ENCODE data around the gene CEP89. TPM values are rescaled to one million over a fixed set of nuclear protein-coding genes. Genes with fewer than 3 reads are reported as not detected.

Gene CEP89
- total and polyA plus RNA-seq, 3 experiments from 2014 or later, result 13.8 to 19.7 (median 19.2) TPM

DNA sequence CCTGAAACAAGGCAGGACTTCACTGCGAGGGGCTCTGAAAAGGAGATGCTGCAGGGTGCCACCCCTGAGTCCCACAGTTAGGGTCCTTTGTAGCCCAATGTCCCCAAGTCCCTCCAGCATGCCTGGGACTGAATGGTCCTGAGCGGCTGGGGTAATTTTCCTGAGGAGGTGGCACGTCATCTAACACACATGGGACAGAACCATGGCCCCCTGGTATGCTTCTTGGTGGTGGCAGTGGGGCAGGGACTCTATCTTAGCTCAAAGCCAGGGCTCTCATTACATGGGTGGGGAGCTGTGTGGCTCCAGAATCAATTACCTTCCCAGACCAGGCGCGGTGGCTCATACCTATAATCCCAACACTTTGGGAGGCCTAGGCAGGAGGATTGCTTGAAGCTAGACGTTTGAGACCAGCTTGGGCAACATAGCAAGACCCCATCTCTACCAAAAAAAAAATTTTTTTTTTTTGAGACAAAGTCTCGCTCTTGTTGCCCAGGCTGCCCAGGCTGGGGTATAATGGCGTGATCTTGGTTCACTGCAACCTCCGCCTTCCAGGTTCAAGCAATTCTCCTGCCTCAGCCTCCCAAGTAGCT is 94.3 kb downstream of the CEP89 start:
- no peaks in the 10 kb centered on the region for H3K27me3 ChIP-seq (ENCODE audit: insufficient read depth, low read length, poor library complexity, severe bottlenecking)
- ChIA-PET POLR2A (no interaction called here), CTCF (no interaction called here)
- H3K9me3 Mint-ChIP-seq, result no peaks in the 10 kb centered on the region
- H3K36me3 Mint-ChIP-seq, result peaks cover 4 to 21% (median 6%) of the 10 kb centered on the region in 3 donors
- no peak overlapping the region for H3K27ac ChIP-seq (ENCODE audit: low read depth, low read length)
- no peak overlapping the region for H3K4me3 Mint-ChIP-seq
- no peak for DNase-seq
- no peak overlapping the region for H3K27ac Mint-ChIP-seq
- no peaks in the 10 kb centered on the region for H3K4me1 ChIP-seq (ENCODE audit: insufficient read depth, low read length)
- no peak overlapping the region for H3K4me3 ChIP-seq (ENCODE audit: low read length)
- H3K9me3 ChIP-seq (ENCODE audit: low read length), result no peaks in the 10 kb centered on the region
- no peaks in the 10 kb centered on the region for H3K4me1 Mint-ChIP-seq
- H3K36me3 ChIP-seq (ENCODE audit: insufficient read depth, low read length), result no peaks in the 10 kb centered on the region
- H3K27me3 Mint-ChIP-seq, result peaks cover 0 to 4% of the 10 kb centered on the region in 2 donors

DNA sequence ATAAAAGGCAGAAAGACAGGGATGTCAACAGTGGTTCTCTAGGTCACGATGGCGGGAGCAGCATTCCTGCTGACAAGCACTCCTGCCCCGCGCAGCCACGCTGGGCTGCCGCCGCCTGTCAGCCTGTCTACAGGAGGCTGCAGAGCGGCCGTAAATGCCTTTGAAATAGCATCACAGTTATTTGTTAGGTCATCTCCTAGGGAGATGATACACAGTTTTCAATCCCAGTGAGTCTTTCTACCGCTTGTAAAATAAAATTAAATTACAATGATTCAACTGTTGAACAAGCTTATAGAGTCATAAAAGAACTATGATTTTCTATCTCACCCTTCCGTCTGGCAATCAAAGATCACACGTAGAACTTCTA is 94.9 kb downstream of the CEP89 start:
- ChIA-PET CTCF (no interaction called here), POLR2A (no interaction called here)
- no peaks in the 10 kb centered on the region for H3K9me3 ChIP-seq (ENCODE audit: low read length)
- peaks cover 0 to 4% of the 10 kb centered on the region in 2 donors for H3K27me3 Mint-ChIP-seq
- DNase-seq, result no peak
- H3K4me1 ChIP-seq (ENCODE audit: insufficient read depth, low read length), result no peaks in the 10 kb centered on the region
- H3K4me1 Mint-ChIP-seq, result no peaks in the 10 kb centered on the region
- H3K4me3 ChIP-seq (ENCODE audit: low read length), result no peak overlapping the region
- H3K36me3 ChIP-seq (ENCODE audit: insufficient read depth, low read length), result no peaks in the 10 kb centered on the region
- no peak overlapping the region for H3K4me3 Mint-ChIP-seq
- no peaks in the 10 kb centered on the region for H3K9me3 Mint-ChIP-seq
- no peaks in the 10 kb centered on the region for H3K27me3 ChIP-seq (ENCODE audit: insufficient read depth, low read length, poor library complexity, severe bottlenecking)
- H3K27ac Mint-ChIP-seq, result no peak overlapping the region
- no peak overlapping the region for H3K27ac ChIP-seq (ENCODE audit: low read depth, low read length)
- H3K36me3 Mint-ChIP-seq, result peaks cover 4 to 21% (median 6%) of the 10 kb centered on the region in 3 donors

DNA sequence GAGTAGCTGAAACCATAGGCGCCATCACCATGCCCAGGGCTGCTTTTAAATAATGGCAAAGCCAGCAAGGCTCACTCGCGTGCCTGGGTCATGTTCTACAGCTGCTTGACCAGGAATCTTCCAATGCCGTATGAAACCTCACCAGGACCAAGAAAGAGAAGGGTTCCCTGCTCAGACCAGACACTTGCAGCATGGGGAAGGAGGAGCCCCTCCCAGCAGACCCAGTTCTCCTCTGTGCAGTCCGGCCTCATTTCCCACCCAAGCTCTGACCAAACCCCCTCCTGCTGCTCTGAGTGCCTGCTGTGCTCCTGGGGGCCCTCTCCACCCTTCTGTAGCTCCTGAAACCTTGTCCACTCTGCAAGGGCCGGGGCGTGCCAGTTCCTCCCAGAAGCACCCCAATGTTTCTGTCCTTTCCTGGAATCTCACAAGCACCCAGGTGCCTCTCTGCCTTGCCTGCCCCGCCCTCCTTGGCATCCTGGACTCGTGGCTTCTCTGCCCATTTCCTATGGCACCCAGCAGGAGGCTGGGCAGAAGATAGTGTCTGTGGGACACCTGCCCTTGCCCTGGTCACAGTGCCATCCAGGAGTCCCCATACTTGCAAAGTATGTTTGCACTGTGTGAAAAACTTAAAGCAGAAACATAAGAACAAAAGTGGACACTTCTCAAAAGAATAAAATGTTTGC is 95.4 kb downstream of the CEP89 start:
- Mint-ChIP-seq H3K9me3 (no peaks in the 10 kb centered on the region), H3K27me3 (peaks cover 0 to 4% of the 10 kb centered on the region in 2 donors)
- POLR2A ChIA-PET, result no interaction called here

DNA sequence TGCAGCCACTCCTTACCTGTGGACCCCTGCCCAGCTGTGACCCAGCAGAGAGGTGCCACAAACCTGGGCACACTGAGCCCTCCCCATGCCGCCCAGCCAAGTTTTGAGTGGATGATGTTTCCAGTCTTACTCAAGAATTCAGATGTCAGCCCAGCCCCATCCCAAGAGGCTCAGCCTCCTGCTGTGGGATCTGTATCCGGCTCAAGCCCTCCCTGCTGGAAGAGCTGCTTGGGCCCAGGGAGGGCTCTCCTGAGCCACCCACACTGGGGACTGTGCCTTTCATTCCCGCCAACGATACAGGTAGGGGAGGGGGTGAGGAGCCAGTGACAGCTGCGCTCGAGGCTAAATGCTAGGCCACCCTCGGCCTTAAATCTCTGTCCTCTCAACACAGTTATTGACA is 96.3 kb downstream of the CEP89 start:
- Histone ChIP-seq H3K9me3 (ENCODE audit: low read length) (no peaks in the 10 kb centered on the region), H3K4me3 (ENCODE audit: low read length) (no peak overlapping the region), H3K36me3 (ENCODE audit: insufficient read depth, low read length) (no peaks in the 10 kb centered on the region), H3K27ac (ENCODE audit: low read depth, low read length) (no peak overlapping the region), H3K27me3 (ENCODE audit: insufficient read depth, low read length, poor library complexity, severe bottlenecking) (no peaks in the 10 kb centered on the region), H3K4me1 (ENCODE audit: insufficient read depth, low read length) (no peaks in the 10 kb centered on the region)
- no peaks in the 10 kb centered on the region for H3K9me3 Mint-ChIP-seq
- H3K27ac Mint-ChIP-seq, result peak overlapping the region in 1 of 8 donors; percentile 68
- H3K4me1 Mint-ChIP-seq, result no peaks in the 10 kb centered on the region
- no peak for DNase-seq
- peaks cover 1 to 17% (median 6%) of the 10 kb centered on the region in 3 donors for H3K36me3 Mint-ChIP-seq
- ChIA-PET POLR2A (no interaction called here), CTCF (no interaction called here)
- H3K4me3 Mint-ChIP-seq, result no peak overlapping the region
- peaks cover 0 to 5% of the 10 kb centered on the region in 2 donors for H3K27me3 Mint-ChIP-seq

More for the DNA sequence above, 95.4 kb downstream of the CEP89 start:
- no peaks in the 10 kb centered on the region for H3K9me3 ChIP-seq (ENCODE audit: low read length)
- no peaks in the 10 kb centered on the region for H3K27me3 ChIP-seq (ENCODE audit: insufficient read depth, low read length, poor library complexity, severe bottlenecking)
- H3K36me3 Mint-ChIP-seq, result peaks cover 2 to 19% (median 6%) of the 10 kb centered on the region in 3 donors
- no peak overlapping the region for H3K27ac ChIP-seq (ENCODE audit: low read depth, low read length)
- no peaks in the 10 kb centered on the region for H3K36me3 ChIP-seq (ENCODE audit: insufficient read depth, low read length)
- no peak overlapping the region for H3K4me3 ChIP-seq (ENCODE audit: low read length)
- CTCF ChIA-PET, result no interaction called here
- H3K27ac Mint-ChIP-seq, result peak overlapping the region in 3 of 8 donors; percentile 42 to 55 (median 51)
- no peak for DNase-seq
- no peak overlapping the region for H3K4me3 Mint-ChIP-seq
- no peaks in the 10 kb centered on the region for H3K4me1 ChIP-seq (ENCODE audit: insufficient read depth, low read length)
- no peaks in the 10 kb centered on the region for H3K4me1 Mint-ChIP-seq

DNA sequence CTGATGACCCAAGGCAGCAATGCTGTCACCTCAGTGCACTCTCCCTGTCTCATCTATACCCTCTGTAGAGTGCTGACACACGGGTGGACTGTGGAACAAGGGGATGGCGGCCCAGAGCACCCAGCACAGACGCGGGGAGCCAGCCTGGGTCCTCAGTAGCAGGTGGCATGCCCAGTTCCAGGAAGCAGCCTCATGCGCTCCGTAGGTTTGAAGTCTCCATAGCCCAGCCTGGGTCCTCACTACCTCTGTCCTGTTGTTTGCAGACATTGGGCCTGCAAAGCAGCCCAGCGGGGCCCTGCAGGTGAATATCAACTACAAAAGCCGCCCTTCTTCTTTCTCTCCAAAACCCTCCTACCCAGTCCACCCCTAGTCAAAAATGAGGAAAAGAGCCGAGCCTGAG is 97.2 kb downstream of the CEP89 start:
- H3K36me3 ChIP-seq (ENCODE audit: insufficient read depth, low read length), result no peaks in the 10 kb centered on the region
- no peaks in the 10 kb centered on the region for H3K9me3 ChIP-seq (ENCODE audit: low read length)
- DNase-seq, result no peak
- ChIA-PET CTCF (no interaction called here), POLR2A (no interaction called here)
- H3K27me3 ChIP-seq (ENCODE audit: insufficient read depth, low read length, poor library complexity, severe bottlenecking), result no peaks in the 10 kb centered on the region
- peak overlapping the region in 1 of 8 donors; percentile 7 for H3K27ac Mint-ChIP-seq
- no peak overlapping the region for H3K4me3 ChIP-seq (ENCODE audit: low read length)
- peaks cover 1 to 15% (median 4%) of the 10 kb centered on the region in 3 donors for H3K36me3 Mint-ChIP-seq
- no peaks in the 10 kb centered on the region for H3K4me1 ChIP-seq (ENCODE audit: insufficient read depth, low read length)
- no peaks in the 10 kb centered on the region for H3K4me1 Mint-ChIP-seq
- H3K27me3 Mint-ChIP-seq, result peaks cover 0 to 5% of the 10 kb centered on the region in 2 donors
- no peak overlapping the region for H3K27ac ChIP-seq (ENCODE audit: low read depth, low read length)
- H3K9me3 Mint-ChIP-seq, result no peaks in the 10 kb centered on the region
- no peak overlapping the region for H3K4me3 Mint-ChIP-seq

DNA sequence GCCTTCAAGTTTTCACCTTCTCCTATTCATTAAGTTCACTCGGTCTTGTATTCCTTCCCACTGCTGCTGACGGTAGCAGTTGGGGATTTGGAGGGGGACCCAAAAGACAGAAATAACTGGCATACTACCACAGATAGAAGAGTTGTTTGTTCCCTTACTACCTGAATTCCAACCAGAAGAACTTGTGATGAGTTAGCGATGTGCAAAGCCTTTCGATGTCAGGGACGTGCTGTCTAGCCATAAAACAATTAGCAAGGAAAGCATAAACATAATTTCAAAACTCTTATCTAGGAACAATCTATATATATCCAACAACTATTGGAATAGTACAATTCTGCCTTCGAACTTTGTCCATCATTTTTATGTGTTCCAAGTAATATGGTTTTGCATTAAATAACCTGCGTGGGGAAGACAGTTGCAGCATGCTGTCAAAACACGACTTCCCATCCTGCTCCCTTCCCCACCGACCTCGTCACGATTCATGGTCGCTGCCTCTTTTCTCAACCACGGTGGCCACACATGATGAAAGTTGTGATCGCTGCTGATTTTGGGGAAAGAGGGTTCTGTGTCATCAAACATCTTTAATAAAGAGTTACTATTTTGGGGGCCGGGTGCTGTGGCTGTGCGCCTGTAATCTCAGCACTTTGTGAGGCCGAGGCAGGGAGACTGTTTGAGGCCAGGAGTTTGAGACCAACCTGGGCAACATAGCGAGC is 98.4 kb downstream of the CEP89 start:
- DNase-seq, result no peak
- H3K27me3 ChIP-seq (ENCODE audit: insufficient read depth, low read length, poor library complexity, severe bottlenecking), result no peaks in the 10 kb centered on the region
- Mint-ChIP-seq H3K36me3 (peaks cover 0 to 5% (median 1%) of the 10 kb centered on the region in 3 donors), H3K4me1 (no peaks in the 10 kb centered on the region), H3K27me3 (peaks cover 0 to 5% of the 10 kb centered on the region in 2 donors), H3K4me3 (no peak overlapping the region), H3K27ac (no peak overlapping the region), H3K9me3 (no peaks in the 10 kb centered on the region)
- no peaks in the 10 kb centered on the region for H3K4me1 ChIP-seq (ENCODE audit: insufficient read depth, low read length)
- no peak overlapping the region for H3K4me3 ChIP-seq (ENCODE audit: low read length)
- POLR2A ChIA-PET, result no interaction called here
- H3K9me3 ChIP-seq (ENCODE audit: low read length), result no peaks in the 10 kb centered on the region
- H3K36me3 ChIP-seq (ENCODE audit: insufficient read depth, low read length), result no peaks in the 10 kb centered on the region
- CTCF ChIA-PET, result no interaction called here
- no peak overlapping the region for H3K27ac ChIP-seq (ENCODE audit: low read depth, low read length)

DNA sequence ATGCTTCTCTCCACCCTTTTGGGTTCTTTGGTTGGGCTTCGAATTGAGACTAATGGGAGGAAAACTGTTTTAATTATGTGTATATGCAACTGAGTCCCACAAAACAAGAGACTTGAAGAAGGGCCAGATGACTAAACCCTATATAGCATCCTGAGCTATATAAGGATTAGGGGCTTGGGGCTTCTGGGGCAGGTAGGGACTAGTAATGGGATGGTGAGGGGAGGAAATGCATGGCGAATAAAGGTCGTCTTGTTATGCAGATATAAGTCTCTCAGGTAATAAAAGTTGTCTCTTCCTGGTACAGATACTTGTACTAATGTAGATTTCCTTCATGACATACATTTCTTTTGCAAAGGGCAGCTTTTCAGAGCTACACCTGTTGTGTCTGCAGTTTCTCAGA is 99.4 kb downstream of the CEP89 start:
- DNase-seq, result no peak
- H3K27me3 Mint-ChIP-seq, result peaks cover 0 to 5% of the 10 kb centered on the region in 2 donors
- no peaks in the 10 kb centered on the region for H3K4me1 Mint-ChIP-seq
- H3K36me3 ChIP-seq (ENCODE audit: insufficient read depth, low read length), result no peaks in the 10 kb centered on the region
- ChIA-PET CTCF (no interaction called here), POLR2A (no interaction called here)
- H3K27me3 ChIP-seq (ENCODE audit: insufficient read depth, low read length, poor library complexity, severe bottlenecking), result no peaks in the 10 kb centered on the region
- no peaks in the 10 kb centered on the region for H3K9me3 Mint-ChIP-seq
- no peaks in the 10 kb centered on the region for H3K4me1 ChIP-seq (ENCODE audit: insufficient read depth, low read length)
- H3K36me3 Mint-ChIP-seq, result no peaks in the 10 kb centered on the region
- H3K27ac ChIP-seq (ENCODE audit: low read depth, low read length), result no peak overlapping the region
- H3K27ac Mint-ChIP-seq, result no peak overlapping the region
- H3K4me3 ChIP-seq (ENCODE audit: low read length), result no peak overlapping the region
- no peaks in the 10 kb centered on the region for H3K9me3 ChIP-seq (ENCODE audit: low read length)
- H3K4me3 Mint-ChIP-seq, result no peak overlapping the region

DNA sequence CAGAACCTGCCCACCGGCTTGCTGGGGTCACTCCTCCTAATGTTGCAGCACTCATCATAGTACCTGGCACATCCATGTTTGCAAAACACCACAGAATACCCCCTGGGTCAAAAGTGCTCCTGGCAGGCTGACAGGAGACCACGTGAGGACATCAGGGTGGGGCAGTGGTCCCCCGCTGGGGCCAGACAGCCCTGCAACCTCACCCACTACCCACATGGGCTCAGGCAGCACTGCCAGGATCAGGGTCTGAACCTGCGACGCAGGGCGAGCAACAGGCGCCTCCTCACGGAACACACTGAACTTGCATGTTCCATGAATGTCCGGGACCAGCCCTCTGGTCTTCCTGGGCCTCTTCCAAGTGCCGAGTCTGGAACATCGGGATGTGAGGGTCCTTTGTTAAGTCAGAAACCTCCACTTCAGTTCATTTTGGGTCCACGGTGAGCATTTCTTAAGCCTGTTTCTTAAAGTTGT is 100.7 kb downstream of the CEP89 start:
- H3K27ac Mint-ChIP-seq, result no peak overlapping the region
- Histone ChIP-seq H3K4me3 (ENCODE audit: low read length) (no peak overlapping the region), H3K4me1 (ENCODE audit: insufficient read depth, low read length) (no peaks in the 10 kb centered on the region), H3K36me3 (ENCODE audit: insufficient read depth, low read length) (no peaks in the 10 kb centered on the region), H3K27ac (ENCODE audit: low read depth, low read length) (no peak overlapping the region), H3K27me3 (ENCODE audit: insufficient read depth, low read length, poor library complexity, severe bottlenecking) (no peaks in the 10 kb centered on the region), H3K9me3 (ENCODE audit: low read length) (no peaks in the 10 kb centered on the region)
- no peak overlapping the region for H3K4me3 Mint-ChIP-seq
- ChIA-PET CTCF (no interaction called here), POLR2A (no interaction called here)
- H3K36me3 Mint-ChIP-seq, result no peaks in the 10 kb centered on the region
- H3K4me1 Mint-ChIP-seq, result no peaks in the 10 kb centered on the region
- no peak for DNase-seq
- peaks cover 0 to 5% of the 10 kb centered on the region in 2 donors for H3K27me3 Mint-ChIP-seq
- H3K9me3 Mint-ChIP-seq, result no peaks in the 10 kb centered on the region
